K562 (cell line): ENCODE results near the gene AP3B1. TPM values are rescaled to one million over a fixed set of nuclear protein-coding genes. Genes with fewer than 3 reads are reported as not detected.
A peak's percentile ranks its signal among the peaks of the same experiment; 100 is the strongest.

Source experiments
- CHCHD3 ChIP-seq: fragments of 250-450 bp; sonication (Bioruptor Pico); IDR thresholded peaks from 2 replicates; pipeline ENCODE4 v2.1.2; 2022; ENCODE audit warnings: mild to moderate bottlenecking
- CTCF ChIP-seq, 3 experiments: IDR thresholded peaks in 2 of 3; conservative IDR thresholded peaks in 1 of 3; 2 replicates each; pipeline ENCODE4 v1.5.1; 2011 to 2012; ENCODE audit warnings: low read length in 3 of 3, mild to moderate bottlenecking in 3 of 3, control low read depth in 2 of 3, improper control_type of control experiment in 1 of 3, inconsistent platforms in 1 of 3, low read depth in 1 of 3, mixed read lengths in 1 of 3, moderate library complexity in 1 of 3; ENCODE audit not compliant: insufficient read depth in 2 of 3
- DPF2 ChIP-seq: fragments of 450-650 bp; IDR thresholded peaks from 2 replicates; pipeline ENCODE4 v1.6.1; 2016
- HCFC1 ChIP-seq: IDR thresholded peaks from 2 replicates; pipeline ENCODE4 v1.6.1; 2012; ENCODE audit warnings: low read depth, low read length, improper control_type of control experiment
- MNT ChIP-seq, 2 experiments: fragments of 450-650 bp; conservative IDR thresholded peaks; 2 replicates each; pipeline ENCODE4 v1.6.1; 2017; ENCODE audit warnings: mild to moderate bottlenecking in 2 of 2, moderate library complexity in 2 of 2
- POU5F1 ChIP-seq: fragments of 150-350 bp; IDR thresholded peaks from 2 replicates; pipeline ENCODE4 v1.6.1; 2014; ENCODE audit warnings: borderline replicate concordance, low read length, low read depth, mild to moderate bottlenecking; ENCODE audit not compliant: partially characterized antibody
- SIN3A ChIP-seq, 2 experiments: fragments of 150-350 bp in 1 of 2; IDR thresholded peaks; 2 replicates each; pipeline ENCODE4 v1.6.1; 2011 to 2016; ENCODE audit warnings: borderline replicate concordance in 2 of 2, low read depth in 2 of 2, low read length in 2 of 2, mild to moderate bottlenecking in 2 of 2, moderate library complexity in 2 of 2; ENCODE audit not compliant: control insufficient read depth in 1 of 2
- XRCC5 ChIP-seq: fragments of 200-400 bp; formaldehyde crosslinking; IDR thresholded peaks from 2 replicates; pipeline ENCODE4 v1.6.1; 2017; ENCODE audit warnings: low read depth, mild to moderate bottlenecking, low read length
- ZBTB17 ChIP-seq: fragments of 450-650 bp; formaldehyde crosslinking; IDR thresholded peaks from 2 replicates; pipeline ENCODE4 v1.4.0; 2020; ENCODE audit warnings: mild to moderate bottlenecking
- polyA plus RNA-seq, 8 experiments: library from polyadenylated mRNA; depleted of rRNA in 4 of 8; stranded (reverse) in 5 of 8; unstranded in 3 of 8; fragments of >200 nt; fragmentation: Nextera tagmentation in 2 of 8; fragmentation: Illumina TruSeq in 1 of 8; extraction: Ambion mirVana in 2 of 8; extraction: Trizol in 1 of 8; gene quantifications; 2 replicates each; pipeline versions ENCODE4 v1.2.1 to v1.2.3, GENCODE V29; 2011 to 2014; ENCODE audit warnings: inconsistent platforms in 1 of 8, missing spikeins in 1 of 8
- total RNA-seq, 7 experiments: library from RNA; depleted of rRNA in 6 of 7; stranded (reverse); fragments of >200 nt in 6 of 7; fragmentation: Illumina TruSeq in 2 of 7; extraction: Trizol in 2 of 7; gene quantifications; 2 replicates each; pipeline versions ENCODE4 v1.2.1 to v1.2.3, GENCODE V29; 2011 to 2021; ENCODE audit warnings: low replicate concordance in 1 of 7
- TF ChIP-seq, protein P1 (sequence below), 2 experiments: fragments of 450-650 bp in 1 of 2; sonication (generic) in 1 of 2; formaldehyde crosslinking in 1 of 2; IDR thresholded peaks; 2 replicates each; pipeline versions ENCODE4 v1.7.1 to v1.9.0; 2016 to 2022; ENCODE audit warnings: inconsistent platforms in 1 of 2, mild to moderate bottlenecking in 1 of 2, missing genetic modification reagents in 1 of 2
- TF ChIP-seq, protein P2 (sequence below): sonication (generic); formaldehyde crosslinking; IDR thresholded peaks from 2 replicates; pipeline ENCODE4 v1.8.1; 2023; ENCODE audit warnings: mild to moderate bottlenecking, missing genetic modification reagents, moderate library complexity

Gene AP3B1
- total and polyA plus RNA-seq, 9 of the 15 experiments (the other 6 are each of a cell fraction or from before 2014, with no cell fraction given): 21.1 to 61.8 (median 42.2) TPM

- TF ChIP-seq, protein P1, sequence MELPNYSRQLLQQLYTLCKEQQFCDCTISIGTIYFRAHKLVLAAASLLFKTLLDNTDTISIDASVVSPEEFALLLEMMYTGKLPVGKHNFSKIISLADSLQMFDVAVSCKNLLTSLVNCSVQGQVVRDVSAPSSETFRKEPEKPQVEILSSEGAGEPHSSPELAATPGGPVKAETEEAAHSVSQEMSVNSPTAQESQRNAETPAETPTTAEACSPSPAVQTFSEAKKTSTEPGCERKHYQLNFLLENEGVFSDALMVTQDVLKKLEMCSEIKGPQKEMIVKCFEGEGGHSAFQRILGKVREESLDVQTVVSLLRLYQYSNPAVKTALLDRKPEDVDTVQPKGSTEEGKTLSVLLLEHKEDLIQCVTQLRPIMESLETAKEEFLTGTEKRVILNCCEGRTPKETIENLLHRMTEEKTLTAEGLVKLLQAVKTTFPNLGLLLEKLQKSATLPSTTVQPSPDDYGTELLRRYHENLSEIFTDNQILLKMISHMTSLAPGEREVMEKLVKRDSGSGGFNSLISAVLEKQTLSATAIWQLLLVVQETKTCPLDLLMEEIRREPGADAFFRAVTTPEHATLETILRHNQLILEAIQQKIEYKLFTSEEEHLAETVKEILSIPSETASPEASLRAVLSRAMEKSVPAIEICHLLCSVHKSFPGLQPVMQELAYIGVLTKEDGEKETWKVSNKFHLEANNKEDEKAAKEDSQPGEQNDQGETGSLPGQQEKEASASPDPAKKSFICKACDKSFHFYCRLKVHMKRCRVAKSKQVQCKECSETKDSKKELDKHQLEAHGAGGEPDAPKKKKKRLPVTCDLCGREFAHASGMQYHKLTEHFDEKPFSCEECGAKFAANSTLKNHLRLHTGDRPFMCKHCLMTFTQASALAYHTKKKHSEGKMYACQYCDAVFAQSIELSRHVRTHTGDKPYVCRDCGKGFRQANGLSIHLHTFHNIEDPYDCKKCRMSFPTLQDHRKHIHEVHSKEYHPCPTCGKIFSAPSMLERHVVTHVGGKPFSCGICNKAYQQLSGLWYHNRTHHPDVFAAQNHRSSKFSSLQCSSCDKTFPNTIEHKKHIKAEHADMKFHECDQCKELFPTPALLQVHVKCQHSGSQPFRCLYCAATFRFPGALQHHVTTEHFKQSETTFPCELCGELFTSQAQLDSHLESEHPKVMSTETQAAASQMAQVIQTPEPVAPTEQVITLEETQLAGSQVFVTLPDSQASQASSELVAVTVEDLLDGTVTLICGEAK (IDR thresholded peaks at IDR 0.05): peak; percentile 60; the same call in 1 of the 2 replicates
- TF ChIP-seq, protein P1 (CRISPR knock-in tag; IDR thresholded peaks at IDR 0.05): no peak
- no peak; the same call in 1 of the 2 replicates for TF ChIP-seq DPF2
- peak; percentile 66 for TF ChIP-seq HCFC1
- TF ChIP-seq CTCF (IDR thresholded peaks at IDR 0.05 in 2 of 3, conservative IDR thresholded peaks at IDR 0.05 in 1 of 3; ENCODE audit: insufficient read depth in 2 of 3, low read depth in 1 of 3, low read length in 3 of 3): 0 out of 6 replicates have a peak, but pooled peaks of 1 of the 3 experiments have one; percentile 13
- TF ChIP-seq SIN3A (IDR thresholded peaks at IDR 0.05; ENCODE audit: borderline replicate concordance in 2 of 2, control insufficient read depth in 1 of 2, low read depth in 2 of 2, low read length in 2 of 2): peak; percentile 35 to 67; a peak in 2 of 4 replicates
- TF ChIP-seq ZBTB17: peak; percentile 45; the same call in 1 of the 2 replicates
- peak; percentile 97 for TF ChIP-seq XRCC5
- TF ChIP-seq CHCHD3 (CRISPR knock-in tag): peak; percentile 59; the same call in 1 of the 2 replicates
- TF ChIP-seq POU5F1: peak; percentile 86
- TF ChIP-seq MNT (conservative IDR thresholded peaks at IDR 0.05): peak; percentile 46 to 74; a peak in 3 of 4 replicates
- TF ChIP-seq, protein P2, sequence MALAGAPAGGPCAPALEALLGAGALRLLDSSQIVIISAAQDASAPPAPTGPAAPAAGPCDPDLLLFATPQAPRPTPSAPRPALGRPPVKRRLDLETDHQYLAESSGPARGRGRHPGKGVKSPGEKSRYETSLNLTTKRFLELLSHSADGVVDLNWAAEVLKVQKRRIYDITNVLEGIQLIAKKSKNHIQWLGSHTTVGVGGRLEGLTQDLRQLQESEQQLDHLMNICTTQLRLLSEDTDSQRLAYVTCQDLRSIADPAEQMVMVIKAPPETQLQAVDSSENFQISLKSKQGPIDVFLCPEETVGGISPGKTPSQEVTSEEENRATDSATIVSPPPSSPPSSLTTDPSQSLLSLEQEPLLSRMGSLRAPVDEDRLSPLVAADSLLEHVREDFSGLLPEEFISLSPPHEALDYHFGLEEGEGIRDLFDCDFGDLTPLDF (CRISPR knock-in tag): peak; percentile 78; the same call in 1 of the 2 replicates
Measured at GRCh38 chr5:78294248-78295034, at the start of gene AP3B1 (continued).
